ENCODE results near the gene TMEM115.

The TMEM115 gene

DNA sequence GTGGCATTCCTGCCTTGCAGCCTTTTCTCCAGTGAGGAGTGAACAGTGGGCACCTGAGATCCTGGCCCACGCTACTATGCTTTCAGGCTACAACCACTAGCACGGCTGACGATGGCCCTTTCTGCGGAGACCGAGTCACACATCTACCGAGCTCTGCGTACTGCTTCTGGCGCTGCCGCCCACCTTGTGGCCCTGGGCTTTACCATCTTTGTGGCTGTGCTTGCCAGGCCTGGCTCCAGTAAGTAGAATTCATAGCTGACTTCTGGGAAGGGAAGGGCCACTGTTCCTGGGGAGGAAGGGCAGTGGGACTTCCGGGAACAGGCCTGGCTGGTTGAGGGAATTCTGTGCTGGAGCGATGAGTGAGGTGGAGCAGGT is 8.0 kb downstream of the TMEM115 start:
- H3K4me3 ChIP-seq (ENCODE audit: low read length in 2 of 2), result peak overlapping the region; percentile 84 to 92
- no peak overlapping the region for H4K91ac ChIP-seq (ENCODE audit: low read depth, low read length, poor library complexity)
- H3K4ac ChIP-seq (ENCODE audit: low read length), result no peak overlapping the region
- no peaks in the 10 kb centered on the region for H3K9me3 ChIP-seq (replicated peaks in 1 of 2; ENCODE audit: control insufficient read depth in 2 of 2, insufficient read depth in 1 of 2, low read depth in 1 of 2, low read length in 2 of 2)
- peak overlapping the region; percentile 38 for H3K18ac ChIP-seq (ENCODE audit: low read length)
- peak overlapping the region; percentile 97 for H2AFZ ChIP-seq (ENCODE audit: low read length)
- peak overlapping the region; percentile 76 for H2AK5ac ChIP-seq (ENCODE audit: low read depth, low read length)
- H4K8ac ChIP-seq (ENCODE audit: low read depth, low read length), result no peak overlapping the region
- H3K36me3 ChIP-seq (replicated peaks in 1 of 2; ENCODE audit: control insufficient read depth in 2 of 2, insufficient read depth in 2 of 2, low read length in 2 of 2), result peaks cover 40 to 54% of the 10 kb centered on the region in 2 donors
- H3K79me1 ChIP-seq (ENCODE audit: low read depth, low read length), result peaks cover 4% of the 10 kb centered on the region
- no peak overlapping the region for H3K27ac ChIP-seq (replicated peaks; ENCODE audit: low read length)
- no peak overlapping the region for H3K14ac ChIP-seq (ENCODE audit: low read length)
- no peak overlapping the region for H2BK15ac ChIP-seq (ENCODE audit: low read length)
- H3K9ac ChIP-seq (ENCODE audit: low read depth, low read length, poor library complexity), result peak overlapping the region; percentile 32
- H3K4me1 ChIP-seq (ENCODE audit: control insufficient read depth in 2 of 2, insufficient read depth in 1 of 2, low read depth in 1 of 2, low read length in 2 of 2), result peaks cover 11 to 13% of the 10 kb centered on the region in 2 donors
- peak overlapping the region; percentile 94 for H3K4me2 ChIP-seq (ENCODE audit: insufficient read depth, low read length, poor library complexity, severe bottlenecking)
- no peaks in the 10 kb centered on the region for H3K27me3 ChIP-seq (ENCODE audit: control insufficient read depth in 3 of 3, insufficient read depth in 3 of 3, low read depth in 1 of 3, low read length in 3 of 3)
- H2BK12ac ChIP-seq (ENCODE audit: low read length), result no peak overlapping the region
- peak overlapping the region; percentile 90 for H3K23ac ChIP-seq (ENCODE audit: low read depth, low read length, poor library complexity)
- DNase-seq (ENCODE audit: low spot score), result no peak
- no peak overlapping the region for H2BK120ac ChIP-seq (ENCODE audit: low read depth, low read length)
- peak overlapping the region; percentile 97 for H2BK5ac ChIP-seq (ENCODE audit: low read length)
- no CpG with 5 or more reads among the region's 11 CpGs for WGBS, 2 donors (ENCODE audit: extremely low coverage in 2 of 2, insufficient read length in 2 of 2, insufficient replicate concordance in 1 of 2)

DNA sequence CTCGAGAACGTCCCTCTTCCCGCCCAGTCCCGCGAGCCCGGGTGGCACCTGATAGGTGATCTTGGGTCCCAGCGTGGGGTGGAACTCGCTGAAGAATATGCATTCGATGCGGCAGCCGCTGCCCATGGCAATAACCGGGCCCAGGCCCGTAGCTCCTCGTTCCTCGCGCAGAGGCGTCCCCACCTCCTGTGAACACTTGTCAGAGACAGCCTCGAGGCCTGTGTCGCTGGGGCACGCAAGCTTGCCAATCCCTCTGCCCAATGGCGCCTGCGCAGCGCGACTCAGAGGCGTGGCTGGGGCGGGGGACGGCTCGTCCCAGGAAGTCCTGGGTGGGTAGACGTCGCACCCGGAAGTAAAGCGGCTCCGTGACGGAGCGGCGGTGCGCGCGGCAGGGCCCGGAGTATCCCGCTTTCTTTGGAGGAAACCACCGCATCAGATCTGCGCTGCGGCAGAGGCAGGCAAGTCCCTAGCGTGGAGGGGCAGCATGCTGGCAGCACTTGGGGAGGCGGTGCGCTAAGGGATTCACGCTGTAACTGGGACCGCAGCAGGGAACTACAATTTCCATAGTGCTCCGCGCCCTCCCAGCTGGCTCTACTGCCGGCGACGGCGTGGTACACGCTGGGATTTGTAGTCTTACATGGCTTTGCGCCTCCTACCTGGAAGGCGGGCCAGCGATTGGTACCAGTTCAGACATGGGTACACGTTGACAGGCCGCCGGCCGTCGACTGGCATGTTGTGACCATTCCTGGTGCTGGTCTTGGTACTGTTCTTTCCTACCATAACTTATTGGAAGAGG is 8.6 kb downstream of the TMEM115 start, which contains the start of the genes CYB561D2 and NPRL2:
Gene CYB561D2, plus strand, starts transcription at position 336 of the 796 bp plus-strand sequence. CDS start 572 bp downstream, outside the sequence.
Gene NPRL2, minus strand, starts transcription at position 249 of the 796 bp plus-strand sequence. Its CDS starts 123 bp downstream, at position 126.
- WGBS, 2 donors (ENCODE audit: extremely low coverage in 2 of 2, insufficient read length in 2 of 2, insufficient replicate concordance in 1 of 2), result no CpG with 5 or more reads among the region's 64 CpGs

DNA sequence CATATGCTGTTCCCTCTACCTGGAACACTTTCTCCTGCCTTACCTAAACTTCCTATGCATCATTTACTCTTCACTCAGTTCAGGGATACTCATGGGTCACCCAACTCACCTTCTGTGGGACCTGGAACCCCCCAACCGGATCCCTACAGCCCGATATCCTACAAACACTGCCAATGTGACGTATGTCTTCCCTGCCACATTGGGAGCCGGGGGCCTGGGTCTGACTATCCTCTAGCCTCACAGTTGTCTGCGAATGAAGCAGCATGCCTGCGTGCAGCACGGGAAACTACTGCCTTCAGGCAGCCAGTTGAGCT is 9.2 kb downstream of the TMEM115 start:
- H2BK5ac ChIP-seq (ENCODE audit: low read length), result peak overlapping the region; percentile 97
- H4K91ac ChIP-seq (ENCODE audit: low read depth, low read length, poor library complexity), result no peak overlapping the region
- no peaks in the 10 kb centered on the region for H3K9me3 ChIP-seq (replicated peaks in 1 of 2; ENCODE audit: control insufficient read depth in 2 of 2, insufficient read depth in 1 of 2, low read depth in 1 of 2, low read length in 2 of 2)
- H3K4me3 ChIP-seq (ENCODE audit: low read length in 2 of 2), result peak overlapping the region; percentile 84 to 92
- H3K36me3 ChIP-seq (replicated peaks in 1 of 2; ENCODE audit: control insufficient read depth in 2 of 2, insufficient read depth in 2 of 2, low read length in 2 of 2), result peaks cover 36 to 42% of the 10 kb centered on the region in 2 donors
- H3K9ac ChIP-seq (ENCODE audit: low read depth, low read length, poor library complexity), result peak overlapping the region; percentile 95
- no peak overlapping the region for H4K8ac ChIP-seq (ENCODE audit: low read depth, low read length)
- H3K27ac ChIP-seq (replicated peaks; ENCODE audit: low read length), result no peak overlapping the region
- H3K18ac ChIP-seq (ENCODE audit: low read length), result peak overlapping the region; percentile 91
- no peak overlapping the region for H2BK120ac ChIP-seq (ENCODE audit: low read depth, low read length)
- no peak for DNase-seq (ENCODE audit: low spot score)
- H2AFZ ChIP-seq (ENCODE audit: low read length), result peak overlapping the region; percentile 97
- peak overlapping the region; percentile 94 for H3K4me2 ChIP-seq (ENCODE audit: insufficient read depth, low read length, poor library complexity, severe bottlenecking)
- WGBS, 2 donors (ENCODE audit: extremely low coverage in 2 of 2, insufficient read length in 2 of 2, insufficient replicate concordance in 1 of 2), result no CpG with 5 or more reads among the region's 7 CpGs
- H3K4me1 ChIP-seq (ENCODE audit: control insufficient read depth in 2 of 2, insufficient read depth in 1 of 2, low read depth in 1 of 2, low read length in 2 of 2), result peaks cover 12 to 13% of the 10 kb centered on the region in 2 donors
- H3K4ac ChIP-seq (ENCODE audit: low read length), result peak overlapping the region; percentile 8
- H3K27me3 ChIP-seq (ENCODE audit: control insufficient read depth in 3 of 3, insufficient read depth in 3 of 3, low read depth in 1 of 3, low read length in 3 of 3), result peaks cover 0 to 9% (median 2%) of the 10 kb centered on the region in 3 experiments
- H3K23ac ChIP-seq (ENCODE audit: low read depth, low read length, poor library complexity), result peak overlapping the region; percentile 90
- H3K14ac ChIP-seq (ENCODE audit: low read length), result peak overlapping the region; percentile 86
- no peak overlapping the region for H2BK12ac ChIP-seq (ENCODE audit: low read length)
- H3K79me1 ChIP-seq (ENCODE audit: low read depth, low read length), result peaks cover 3% of the 10 kb centered on the region
- H2BK15ac ChIP-seq (ENCODE audit: low read length), result no peak overlapping the region
- peak overlapping the region; percentile 1 for H2AK5ac ChIP-seq (ENCODE audit: low read depth, low read length)

More for the DNA sequence above, 8.6 kb downstream of the TMEM115 start, which contains the start of the genes CYB561D2 and NPRL2:
- H2BK12ac ChIP-seq (ENCODE audit: low read length), result peak within 1 kb of the TSS; percentile 87
- no peak within 1 kb of the TSS for H4K8ac ChIP-seq (ENCODE audit: low read depth, low read length)
- H3K4me1 ChIP-seq (ENCODE audit: control insufficient read depth in 2 of 2, insufficient read depth in 1 of 2, low read depth in 1 of 2, low read length in 2 of 2), result peaks cover 10 to 13% of the 10 kb centered on the region in 2 donors
- peak within 1 kb of the TSS; percentile 99 for H3K14ac ChIP-seq (ENCODE audit: low read length)
- H2BK120ac ChIP-seq (ENCODE audit: low read depth, low read length), result no peak within 1 kb of the TSS
- peak within 1 kb of the TSS; percentile 8 for H3K4ac ChIP-seq (ENCODE audit: low read length)
- H2AK5ac ChIP-seq (ENCODE audit: low read depth, low read length), result peak within 1 kb of the TSS; percentile 76
- peak within 1 kb of the TSS; percentile 90 for H3K23ac ChIP-seq (ENCODE audit: low read depth, low read length, poor library complexity)
- no peaks in the 10 kb centered on the region for H3K9me3 ChIP-seq (replicated peaks in 1 of 2; ENCODE audit: control insufficient read depth in 2 of 2, insufficient read depth in 1 of 2, low read depth in 1 of 2, low read length in 2 of 2)
- H3K79me1 ChIP-seq (ENCODE audit: low read depth, low read length), result peaks cover 3% of the 10 kb centered on the region
- peak within 1 kb of the TSS; percentile 64 for H2BK15ac ChIP-seq (ENCODE audit: low read length)
- peak; percentile 85 for DNase-seq (ENCODE audit: low spot score)
- peaks cover 39 to 48% of the 10 kb centered on the region in 2 donors for H3K36me3 ChIP-seq (replicated peaks in 1 of 2; ENCODE audit: control insufficient read depth in 2 of 2, insufficient read depth in 2 of 2, low read length in 2 of 2)
- H3K27me3 ChIP-seq (ENCODE audit: control insufficient read depth in 3 of 3, insufficient read depth in 3 of 3, low read depth in 1 of 3, low read length in 3 of 3), result peaks cover 0 to 3% (median 0%) of the 10 kb centered on the region in 3 experiments
- no peak within 1 kb of the TSS for H4K91ac ChIP-seq (ENCODE audit: low read depth, low read length, poor library complexity)
- peak within 1 kb of the TSS; percentile 84 for H3K27ac ChIP-seq (replicated peaks; ENCODE audit: low read length)
- H2BK5ac ChIP-seq (ENCODE audit: low read length), result peak within 1 kb of the TSS; percentile 97
- peak within 1 kb of the TSS; percentile 97 for H2AFZ ChIP-seq (ENCODE audit: low read length)
- peak within 1 kb of the TSS; percentile 84 to 92 for H3K4me3 ChIP-seq (ENCODE audit: low read length in 2 of 2)
- H3K4me2 ChIP-seq (ENCODE audit: insufficient read depth, low read length, poor library complexity, severe bottlenecking), result peak within 1 kb of the TSS; percentile 94
- peak within 1 kb of the TSS; percentile 98 for H3K9ac ChIP-seq (ENCODE audit: low read depth, low read length, poor library complexity)
- H3K18ac ChIP-seq (ENCODE audit: low read length), result peak within 1 kb of the TSS; percentile 99

DNA sequence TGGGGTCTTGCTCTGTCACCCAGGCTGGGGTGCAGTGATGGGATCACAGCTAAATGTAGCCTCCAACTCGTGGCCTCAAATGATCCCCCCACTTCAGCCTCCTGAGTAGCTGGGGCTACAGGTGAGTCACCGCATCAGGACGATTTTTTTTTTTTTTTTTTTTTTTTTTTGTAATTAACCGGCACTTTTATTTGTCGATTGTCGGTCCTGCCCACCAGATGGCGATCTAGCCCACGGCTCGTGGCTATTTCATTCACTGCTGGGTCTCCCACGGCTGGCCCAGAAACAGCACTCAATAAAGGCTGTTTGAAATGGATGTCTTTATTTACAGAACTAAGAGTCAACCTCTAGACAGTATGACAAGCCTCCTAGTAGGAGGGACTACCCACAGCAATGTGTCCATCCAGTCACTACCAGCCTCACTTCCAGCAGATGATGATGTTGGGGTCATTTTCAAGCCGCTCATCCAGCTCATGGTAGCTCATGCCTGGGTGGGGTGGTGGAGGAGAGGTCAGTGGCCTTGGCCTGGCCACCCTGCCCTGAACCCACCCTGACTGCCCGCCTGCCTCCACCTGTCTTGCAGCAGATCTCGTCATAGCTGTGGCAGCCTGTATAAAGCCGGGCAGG is 12.0 kb downstream of the TMEM115 start:
- peaks cover 0 to 37% (median 17%) of the 10 kb centered on the region in 3 experiments for H3K27me3 ChIP-seq (ENCODE audit: control insufficient read depth in 3 of 3, insufficient read depth in 3 of 3, low read depth in 1 of 3, low read length in 3 of 3)
- no peak overlapping the region for H2BK120ac ChIP-seq (ENCODE audit: low read depth, low read length)
- H3K27ac ChIP-seq (replicated peaks; ENCODE audit: low read length), result no peak overlapping the region
- H2BK5ac ChIP-seq (ENCODE audit: low read length), result no peak overlapping the region
- H3K4me1 ChIP-seq (ENCODE audit: control insufficient read depth in 2 of 2, insufficient read depth in 1 of 2, low read depth in 1 of 2, low read length in 2 of 2), result peaks cover 13 to 16% of the 10 kb centered on the region in 2 donors
- H3K4me2 ChIP-seq (ENCODE audit: insufficient read depth, low read length, poor library complexity, severe bottlenecking), result no peak overlapping the region
- H3K9ac ChIP-seq (ENCODE audit: low read depth, low read length, poor library complexity), result no peak overlapping the region
- H2BK15ac ChIP-seq (ENCODE audit: low read length), result no peak overlapping the region
- WGBS, 2 donors (ENCODE audit: extremely low coverage in 2 of 2, insufficient read length in 2 of 2, insufficient replicate concordance in 1 of 2), result no CpG with 5 or more reads among the region's 14 CpGs
- H4K8ac ChIP-seq (ENCODE audit: low read depth, low read length), result no peak overlapping the region
- H3K36me3 ChIP-seq (replicated peaks in 1 of 2; ENCODE audit: control insufficient read depth in 2 of 2, insufficient read depth in 2 of 2, low read length in 2 of 2), result peaks cover 13 to 16% of the 10 kb centered on the region in 2 donors
- no peak overlapping the region for H3K23ac ChIP-seq (ENCODE audit: low read depth, low read length, poor library complexity)
- H3K14ac ChIP-seq (ENCODE audit: low read length), result no peak overlapping the region
- H3K9me3 ChIP-seq (replicated peaks in 1 of 2; ENCODE audit: control insufficient read depth in 2 of 2, insufficient read depth in 1 of 2, low read depth in 1 of 2, low read length in 2 of 2), result no peaks in the 10 kb centered on the region
- no peak overlapping the region for H4K91ac ChIP-seq (ENCODE audit: low read depth, low read length, poor library complexity)
- no peak overlapping the region for H3K18ac ChIP-seq (ENCODE audit: low read length)
- H2AFZ ChIP-seq (ENCODE audit: low read length), result no peak overlapping the region
- peak; percentile 63 for DNase-seq (ENCODE audit: low spot score)
- no peak overlapping the region for H3K4me3 ChIP-seq (ENCODE audit: low read length in 2 of 2)
- peaks cover 3% of the 10 kb centered on the region for H3K79me1 ChIP-seq (ENCODE audit: low read depth, low read length)
- no peak overlapping the region for H2AK5ac ChIP-seq (ENCODE audit: low read depth, low read length)
- H3K4ac ChIP-seq (ENCODE audit: low read length), result no peak overlapping the region
- no peak overlapping the region for H2BK12ac ChIP-seq (ENCODE audit: low read length)

Data from neuronal stem cell (in vitro differentiated cells).